Endothelial cell of umbilical vein (primary cell): ENCODE measurements around the gene SKI. TPM values are rescaled to one million over a fixed set of nuclear protein-coding genes. Genes with fewer than 3 reads are reported as not detected.

Experiments
- BruUV-seq: library from RNA; stranded (reverse); fragments of 400-500 nt; replicated peaks from 2 replicates; lab custom pipeline; 2021; lab: Mats Ljungman, UMichigan
- CTCF ChIA-PET: fragments of 300-600, 350-600 bp; sonication (Branson Sonifier 250); formaldehyde crosslinking; loops from one replicate; lab custom pipeline; 2021; ENCODE audit warnings: antibody characterized with exemption, inconsistent platforms; lab: Charles Lee
- POLR2A ChIA-PET: fragments of 300-600, 350-600 bp; sonication (Branson Sonifier 250); formaldehyde crosslinking; loops from one replicate; lab custom pipeline; 2021; ENCODE audit warnings: antibody characterized with exemption, inconsistent platforms; lab: Charles Lee
- DNase-seq: peaks from one replicate; pipeline ENCODE4 v3.0.0-alpha.2; 2011; ENCODE audit warnings: low read depth, low spot score
- FAIRE-seq: peaks from 2 replicates; lab custom pipeline; 2011; peaks lifted over from hg19 to GRCh38; lab: Jason Lieb, UNC
- H2AFZ ChIP-seq: 2 replicates; pipeline ENCODE4 v1.6.0; 2012; ENCODE audit warnings: low read depth, low read length, control low read depth, inconsistent platforms
- H3K27ac ChIP-seq: 2 replicates; pipeline ENCODE4 v1.5.1; 2011; ENCODE audit warnings: low read depth, mild to moderate bottlenecking, control low read depth, low read length, moderate library complexity; ENCODE audit not compliant: insufficient read depth
- H3K27me3 ChIP-seq, 2 experiments: 2 replicates each; pipeline versions ENCODE4 v1.6.0 to v1.6.1; 2011; ENCODE audit warnings: low read length in 2 of 2, mixed read lengths in 1 of 2; ENCODE audit not compliant: control insufficient read depth in 2 of 2, insufficient read depth in 2 of 2
- H3K36me3 ChIP-seq, 2 experiments: 2 replicates in 1 of 2; 3 replicates in 1 of 2; pipeline ENCODE4 v1.5.1; 2011; ENCODE audit warnings: low read length in 2 of 2, mild to moderate bottlenecking in 1 of 2, moderate library complexity in 1 of 2; ENCODE audit not compliant: control insufficient read depth in 2 of 2, insufficient read depth in 2 of 2; ENCODE audit errors: extremely low read depth in 1 of 2
- H3K4me1 ChIP-seq: 3 replicates; pipeline ENCODE4 v1.5.1; 2011; ENCODE audit warnings: mild to moderate bottlenecking, low read length; ENCODE audit not compliant: control insufficient read depth, insufficient read depth; ENCODE audit errors: extremely low read depth
- H3K4me2 ChIP-seq: 2 replicates; pipeline ENCODE4 v1.6.1; 2011; ENCODE audit warnings: low read length, control low read depth, mixed read lengths; ENCODE audit not compliant: insufficient read depth
- H3K4me3 ChIP-seq, 3 experiments: fragments of 200-600 bp in 1 of 3; sonication (generic), shearing (Covaris generic) in 1 of 3; replicated peaks in 1 of 3; 2 replicates each; pipeline ENCODE4 v1.5.1; 2011 to 2016; ENCODE audit warnings: control low read depth in 3 of 3, low read length in 3 of 3, mild to moderate bottlenecking in 2 of 3, inconsistent platforms in 1 of 3, low read depth in 1 of 3, moderate library complexity in 1 of 3; ENCODE audit not compliant: insufficient read depth in 1 of 3
- H3K79me2 ChIP-seq: 2 replicates; pipeline ENCODE4 v1.6.0; 2012; ENCODE audit warnings: low read length, inconsistent platforms; ENCODE audit not compliant: control insufficient read depth, insufficient read depth
- H3K9ac ChIP-seq: replicated peaks from 2 replicates; pipeline ENCODE3; 2011; ENCODE audit warnings: low read length, control low read depth; ENCODE audit not compliant: insufficient read depth; ENCODE audit errors: extremely low read depth
- H3K9me1 ChIP-seq: replicated peaks from 3 replicates; pipeline ENCODE4 v1.6.0; 2011; ENCODE audit warnings: mild to moderate bottlenecking, low read length; ENCODE audit not compliant: control insufficient read depth, insufficient read depth; ENCODE audit errors: extremely low read depth
- H3K9me3 ChIP-seq: replicated peaks from 2 replicates; pipeline ENCODE4 v1.5.1; 2012; ENCODE audit warnings: low read length, inconsistent platforms; ENCODE audit not compliant: control insufficient read depth, insufficient read depth
- H4K20me1 ChIP-seq: replicated peaks from 2 replicates; pipeline ENCODE3; 2011; ENCODE audit warnings: mild to moderate bottlenecking, low read length; ENCODE audit not compliant: control insufficient read depth, insufficient read depth; ENCODE audit errors: extremely low read depth
- CTCF ChIP-seq, 2 donors: IDR thresholded peaks; 1 replicate in 1 of 2; 2 replicates in 1 of 2; pipeline ENCODE4 v1.5.1; 2011; ENCODE audit warnings: low read length in 2 of 2, mild to moderate bottlenecking in 2 of 2, moderate library complexity in 2 of 2, control low read depth in 1 of 2, inconsistent platforms in 1 of 2, low read depth in 1 of 2; ENCODE audit not compliant: insufficient read depth in 1 of 2; ENCODE audit errors: extremely low read depth in 1 of 2
- EZH2 ChIP-seq: IDR thresholded peaks from 2 replicates; pipeline ENCODE4 v1.6.1; 2012; ENCODE audit warnings: borderline replicate concordance, low read depth, mild to moderate bottlenecking, moderate library complexity, low read length, inconsistent platforms; ENCODE audit not compliant: severe bottlenecking
- FOS ChIP-seq: IDR thresholded peaks from 2 replicates; pipeline ENCODE4 v1.6.1; 2011; ENCODE audit warnings: mild to moderate bottlenecking, low read length, moderate library complexity, borderline replicate concordance; ENCODE audit not compliant: insufficient read depth
- GATA2 ChIP-seq: IDR thresholded peaks from 2 replicates; pipeline ENCODE4 v1.7.0; 2011; ENCODE audit warnings: low read depth, mild to moderate bottlenecking, moderate library complexity, mixed read lengths, low read length; ENCODE audit not compliant: insufficient read length, insufficient read depth
- JUN ChIP-seq: IDR thresholded peaks from 2 replicates; pipeline ENCODE4 v1.6.1; 2011; ENCODE audit warnings: borderline replicate concordance, low read depth; ENCODE audit not compliant: insufficient read length, insufficient read depth
- MAX ChIP-seq: IDR thresholded peaks from 2 replicates; pipeline ENCODE4 v1.6.1; 2011; ENCODE audit not compliant: insufficient read depth, insufficient read length
- MYC ChIP-seq: IDR thresholded peaks from one replicate; pipeline ENCODE4 v1.6.1; 2011; ENCODE audit warnings: mild to moderate bottlenecking, low read depth, low read length
- POLR2A ChIP-seq: IDR thresholded peaks from 2 replicates; pipeline ENCODE4 v1.6.1; 2012; ENCODE audit warnings: low read depth, mild to moderate bottlenecking, control low read depth, low read length
- POLR2AphosphoS5 ChIP-seq: IDR thresholded peaks from 2 replicates; pipeline ENCODE4 v1.6.1; 2012; ENCODE audit warnings: low read depth, mild to moderate bottlenecking, control low read depth, low read length, moderate library complexity; ENCODE audit not compliant: insufficient read depth
- dilution Hi-C: fragments of 300-500 bp; cut with MboI; formaldehyde crosslinking; loops from one replicate; pipeline ENCODE4 v1.15.0; 2019; ENCODE audit warnings: low sequenced_read_pairs; ENCODE audit not compliant: extremely low pct_ligation_motif_present
- intact Hi-C: fragments of 100-400 bp; cut with micrococcal nuclease; formaldehyde crosslinking; loops from one replicate; pipeline ENCODE4 v1.10.0; 2022
- polyA plus RNA-seq, 4 experiments: library from polyadenylated mRNA; depleted of rRNA in 3 of 4; stranded (reverse) in 3 of 4; unstranded in 1 of 4; fragments of >200 nt; gene quantifications; 2 replicates each; pipeline versions ENCODE4 v1.2.1 to v1.2.3, GENCODE V29; 2011 to 2012; ENCODE audit warnings: missing spikeins in 1 of 4
- total RNA-seq: library from RNA; stranded (reverse); gene quantifications from 2 replicates; pipeline ENCODE4 v1.2.3, GENCODE V29; 2021

Gene SKI
- total and polyA plus RNA-seq, 2 donors (not counting 3 experiments of a cell fraction or from before 2014, with no cell fraction given), result 11.6 to 80.3 TPM

- Histone ChIP-seq H3K9me3 (peaks cover 9% of the 10 kb centered on the region), H3K27ac (no peak overlapping the region), H4K20me1 (peaks cover 2% of the 10 kb centered on the region), H3K79me2 (peaks cover 91% of the 10 kb centered on the region), H3K4me2 (no peak overlapping the region), H3K9me1 (no peaks in the 10 kb centered on the region), H3K27me3 (no peaks in the 10 kb centered on the region), H3K4me1 (peaks cover 9% of the 10 kb centered on the region), H3K9ac (no peak overlapping the region), H3K4me3 (no peak overlapping the region), H2AFZ (no peak overlapping the region), H3K36me3 (peaks cover 0 to 5% of the 10 kb centered on the region in 2 experiments)
- ChIA-PET POLR2A (no interaction called here), CTCF (no interaction called here)
- intact Hi-C loops (no loop called here), dilution Hi-C loops (no loop called here)
- BruUV-seq, result no TSS peak
- DNase-seq (no peak), FAIRE-seq (no peak)
- TF ChIP-seq FOS (no peak), JUN (no peak), MAX (no peak), CTCF (IDR thresholded peaks at IDR 0.05; ENCODE audit: extremely low read depth in 1 of 2, insufficient read depth in 1 of 2, low read depth in 1 of 2, low read length in 2 of 2) (no peak), MYC (no peak), GATA2 (no peak), POLR2AphosphoS5 (no peak), POLR2A (no peak), EZH2 (no peak)
Measured at GRCh38 chr1:2253797-2254480, 25.8 kb downstream of the SKI start.
